Measurements from ENCODE around the gene INPP5D. TPM values are rescaled to one million over a fixed set of nuclear protein-coding genes. Genes with fewer than 3 reads are reported as not detected.

The INPP5D gene
- total and polyA plus RNA-seq, 2 donors (not counting 3 experiments of a cell fraction or from before 2014, with no cell fraction given): 13.9 to 46.6 TPM

DNA sequence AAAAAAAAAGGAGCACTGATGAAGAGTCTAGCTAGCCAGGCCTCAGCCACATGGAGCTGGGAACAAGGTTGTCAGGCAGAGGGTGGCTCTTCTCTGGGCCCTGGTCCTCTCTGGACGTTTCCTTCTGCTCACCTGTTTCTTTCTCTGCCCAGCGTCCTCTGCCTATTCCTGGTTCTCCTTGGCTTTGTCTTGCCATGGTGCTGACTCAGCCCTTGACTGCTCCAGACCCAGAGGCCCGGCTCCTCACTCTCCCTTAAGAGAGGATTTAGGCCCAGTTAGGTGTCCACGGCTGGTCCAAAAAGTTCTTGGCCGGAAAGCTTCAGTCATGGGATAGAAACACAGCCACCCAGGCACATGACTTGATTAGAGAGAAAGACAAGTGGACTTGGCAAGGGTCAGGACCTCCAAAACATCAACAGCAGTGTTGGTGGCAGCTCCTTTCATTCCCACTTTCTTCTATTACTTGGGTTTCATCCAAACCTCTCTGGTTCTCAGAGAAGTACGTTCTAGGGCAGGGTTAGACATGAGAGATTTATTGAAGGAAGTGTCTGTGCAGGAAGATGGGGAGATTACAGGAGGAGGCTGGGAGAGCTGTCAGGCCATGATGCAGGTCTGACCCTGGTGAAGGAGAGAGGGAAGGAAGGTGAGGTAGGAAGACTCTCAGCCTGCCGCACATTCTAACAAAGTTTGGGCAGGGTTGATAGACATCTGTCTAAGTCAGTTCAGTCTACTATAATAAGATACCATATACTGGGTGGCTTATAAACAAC, 176.9 kb downstream of the INPP5D start:
- POLR2A ChIA-PET: no interaction called here
- dilution Hi-C loops (cut with MboI; ENCODE audit: extremely low pct_ligation_motif_present, low sequenced_read_pairs): no loop called here
- FAIRE-seq: no peak

More for the DNA sequence above, 176.9 kb downstream of the INPP5D start:
- Histone ChIP-seq H3K9ac (replicated peaks; ENCODE audit: extremely low read depth, insufficient read depth, low read length) (no peak overlapping the region), H3K27me3 (ENCODE audit: control insufficient read depth in 2 of 2, insufficient read depth in 2 of 2, low read length in 2 of 2) (no peaks in the 10 kb centered on the region), H4K20me1 (replicated peaks; ENCODE audit: control insufficient read depth, extremely low read depth, insufficient read depth, low read length) (no peaks in the 10 kb centered on the region), H2AFZ (ENCODE audit: low read depth, low read length) (no peak overlapping the region), H3K4me1 (ENCODE audit: control insufficient read depth, extremely low read depth, insufficient read depth, low read length) (no peaks in the 10 kb centered on the region), H3K27ac (ENCODE audit: insufficient read depth, low read depth, low read length) (no peak overlapping the region), H3K4me2 (ENCODE audit: insufficient read depth, low read length) (no peak overlapping the region), H3K36me3 (ENCODE audit: control insufficient read depth in 2 of 2, extremely low read depth in 1 of 2, insufficient read depth in 2 of 2, low read length in 2 of 2) (no peaks in the 10 kb centered on the region), H3K4me3 (replicated peaks in 1 of 3; ENCODE audit: insufficient read depth in 1 of 3, low read depth in 1 of 3, low read length in 3 of 3) (no peak overlapping the region), H3K9me1 (replicated peaks; ENCODE audit: control insufficient read depth, extremely low read depth, insufficient read depth, low read length) (no peaks in the 10 kb centered on the region), H3K9me3 (replicated peaks; ENCODE audit: control insufficient read depth, insufficient read depth, low read length) (no peaks in the 10 kb centered on the region), H3K79me2 (ENCODE audit: control insufficient read depth, insufficient read depth, low read length) (no peaks in the 10 kb centered on the region)
- no TSS peak for BruUV-seq (replicated peaks)
- DNase-seq (ENCODE audit: low read depth, low spot score): no peak
- no peak for TF ChIP-seq POLR2AphosphoS5 (IDR thresholded peaks at IDR 0.05; ENCODE audit: insufficient read depth, low read depth, low read length)
- no peak for TF ChIP-seq EZH2 (IDR thresholded peaks at IDR 0.05; ENCODE audit: borderline replicate concordance, low read depth, low read length, severe bottlenecking)
- TF ChIP-seq POLR2A (IDR thresholded peaks at IDR 0.05; ENCODE audit: low read depth, low read length): no peak
- TF ChIP-seq, protein P1, sequence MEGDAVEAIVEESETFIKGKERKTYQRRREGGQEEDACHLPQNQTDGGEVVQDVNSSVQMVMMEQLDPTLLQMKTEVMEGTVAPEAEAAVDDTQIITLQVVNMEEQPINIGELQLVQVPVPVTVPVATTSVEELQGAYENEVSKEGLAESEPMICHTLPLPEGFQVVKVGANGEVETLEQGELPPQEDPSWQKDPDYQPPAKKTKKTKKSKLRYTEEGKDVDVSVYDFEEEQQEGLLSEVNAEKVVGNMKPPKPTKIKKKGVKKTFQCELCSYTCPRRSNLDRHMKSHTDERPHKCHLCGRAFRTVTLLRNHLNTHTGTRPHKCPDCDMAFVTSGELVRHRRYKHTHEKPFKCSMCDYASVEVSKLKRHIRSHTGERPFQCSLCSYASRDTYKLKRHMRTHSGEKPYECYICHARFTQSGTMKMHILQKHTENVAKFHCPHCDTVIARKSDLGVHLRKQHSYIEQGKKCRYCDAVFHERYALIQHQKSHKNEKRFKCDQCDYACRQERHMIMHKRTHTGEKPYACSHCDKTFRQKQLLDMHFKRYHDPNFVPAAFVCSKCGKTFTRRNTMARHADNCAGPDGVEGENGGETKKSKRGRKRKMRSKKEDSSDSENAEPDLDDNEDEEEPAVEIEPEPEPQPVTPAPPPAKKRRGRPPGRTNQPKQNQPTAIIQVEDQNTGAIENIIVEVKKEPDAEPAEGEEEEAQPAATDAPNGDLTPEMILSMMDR (IDR thresholded peaks at IDR 0.05; ENCODE audit: extremely low read depth in 1 of 2, insufficient read depth in 1 of 2, low read depth in 1 of 2, low read length in 2 of 2): no peak
- no peak for TF ChIP-seq JUN (IDR thresholded peaks at IDR 0.05; ENCODE audit: borderline replicate concordance, insufficient read depth, insufficient read length, low read depth)
- no peak for TF ChIP-seq MAX (IDR thresholded peaks at IDR 0.05; ENCODE audit: insufficient read depth, insufficient read length)
- no peak for TF ChIP-seq FOS (IDR thresholded peaks at IDR 0.05; ENCODE audit: borderline replicate concordance, insufficient read depth, low read length)
- no peak for TF ChIP-seq GATA2 (IDR thresholded peaks at IDR 0.05; ENCODE audit: insufficient read depth, insufficient read length, low read depth, low read length)
- no peak for TF ChIP-seq MYC (IDR thresholded peaks at IDR 0.05; ENCODE audit: low read depth, low read length)
- CTCF ChIA-PET: no interaction called here
- intact Hi-C loops (cut with micrococcal nuclease): no loop called here

Measured in endothelial cell of umbilical vein (primary cell).